PC-3 (cell line): ENCODE data around the gene HPN.

ENCODE experiments used
- CTCF ChIP-seq: fragments of 300-600 bp; sonication (generic); conservative IDR thresholded peaks from 2 replicates; pipeline ENCODE4 v1.5.1; 2017; ENCODE audit warnings: antibody characterized with exemption, low read depth, mild to moderate bottlenecking, low read length
- EZH2 ChIP-seq: fragments of 300-600 bp; sonication (generic); IDR thresholded peaks from one replicate; pipeline ENCODE4 v1.6.1; 2017; ENCODE audit warnings: antibody characterized with exemption, mild to moderate bottlenecking, low read length; ENCODE audit not compliant: unreplicated experiment

GRCh38 chr19:35024095-35024494 lies 17.4 kb upstream of the HPN start:
- no peak for TF ChIP-seq CTCF
- TF ChIP-seq EZH2 = no peak
